GOT3 (cell line): ENCODE measurements around the gene RND1.
"Not testable (repeated sequence)": the region's sequence is repeated elsewhere in the genome, so short reads cannot be mapped to it uniquely, and the experiment has no call there.

Source experiments
- DNase-seq: peaks from one replicate; lab custom pipeline; 2025; ENCODE audit warnings: mixed read lengths; lab: John Stamatoyannopoulos, UW

RND1 gene

DNA sequence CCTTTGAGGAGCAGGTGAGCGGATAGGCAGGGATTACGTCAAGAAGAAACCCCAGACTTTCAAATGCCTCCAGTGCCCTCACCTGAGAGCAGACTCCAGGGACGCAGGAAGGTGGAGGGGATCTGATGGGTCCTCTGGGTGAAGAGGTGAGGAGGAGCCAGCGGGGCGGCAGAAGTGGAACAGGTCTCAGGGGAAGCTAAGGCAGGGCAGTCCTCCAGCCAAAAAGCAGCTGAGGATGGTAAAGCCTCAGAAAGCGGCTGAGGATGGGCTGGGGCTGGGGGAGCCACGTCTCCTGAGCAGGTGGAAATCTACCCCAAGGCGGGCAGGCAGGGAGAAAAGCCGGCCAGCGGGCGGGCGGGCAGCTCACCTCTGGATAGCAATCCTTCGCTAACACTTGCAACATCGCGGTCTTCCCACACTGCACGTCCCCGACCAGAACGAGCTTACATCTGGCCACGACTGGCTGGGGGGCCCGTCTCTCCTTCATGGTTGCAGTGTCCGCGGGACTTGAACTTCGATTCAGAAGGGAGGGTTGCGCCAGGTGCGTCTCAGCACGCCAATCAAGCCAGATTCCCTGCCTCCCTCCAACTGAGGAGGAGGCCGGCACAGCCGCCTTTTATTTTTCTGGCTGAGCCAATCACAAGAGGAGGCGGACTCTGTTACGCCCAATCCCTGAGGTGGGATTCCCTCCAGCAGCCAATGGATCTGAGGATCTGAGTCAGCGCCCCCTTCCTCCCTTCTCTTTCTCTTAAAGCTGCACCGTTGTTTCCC, at the start of gene RND1:
RND1 (minus strand) TSS at position 590 of the 771 bp plus-strand sequence; CDS start at position 487, 103 bp downstream.
- DNase-seq = peak; percentile 40

DNA sequence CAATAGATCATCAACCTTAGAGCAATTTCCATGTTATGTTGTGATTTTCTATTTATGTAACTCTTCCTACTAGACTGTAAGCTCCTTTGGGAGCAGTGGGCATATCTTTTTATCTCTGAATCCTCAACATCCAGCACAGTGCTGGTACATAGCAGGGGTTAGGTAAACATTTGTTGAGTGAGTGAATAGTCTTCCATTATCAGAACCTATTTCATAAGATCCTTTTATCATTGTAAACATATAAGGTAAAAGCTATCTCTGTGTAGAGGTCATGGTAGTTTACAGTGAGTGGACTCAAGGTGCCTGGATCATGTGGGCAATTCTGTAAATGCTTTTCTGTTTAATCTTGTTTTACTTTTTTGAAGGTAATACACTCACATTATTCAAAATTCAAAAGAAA, 44.5 kb upstream of the RND1 start:
- DNase-seq = no peak

DNA sequence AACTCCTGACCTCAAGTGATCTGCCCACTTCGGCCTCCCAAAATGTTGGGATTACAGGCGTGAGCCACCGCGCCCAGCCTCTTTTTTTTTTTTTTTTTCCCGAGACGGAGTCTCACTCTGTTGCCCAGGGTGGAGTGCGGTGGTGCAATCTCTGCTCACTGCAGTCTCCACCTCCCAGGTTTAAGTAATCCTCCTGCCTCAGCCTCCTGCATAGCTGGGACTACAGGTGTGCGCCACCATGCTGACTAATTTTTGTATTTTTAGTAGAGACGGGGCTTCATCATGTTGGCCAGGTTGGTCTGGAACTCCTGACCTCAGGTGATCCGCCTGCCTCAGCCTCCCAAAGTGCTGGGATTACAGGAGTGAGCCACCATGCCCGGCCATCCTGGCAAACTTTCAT, 44.0 kb upstream of the RND1 start:
- not testable (repeated sequence) for DNase-seq

DNA sequence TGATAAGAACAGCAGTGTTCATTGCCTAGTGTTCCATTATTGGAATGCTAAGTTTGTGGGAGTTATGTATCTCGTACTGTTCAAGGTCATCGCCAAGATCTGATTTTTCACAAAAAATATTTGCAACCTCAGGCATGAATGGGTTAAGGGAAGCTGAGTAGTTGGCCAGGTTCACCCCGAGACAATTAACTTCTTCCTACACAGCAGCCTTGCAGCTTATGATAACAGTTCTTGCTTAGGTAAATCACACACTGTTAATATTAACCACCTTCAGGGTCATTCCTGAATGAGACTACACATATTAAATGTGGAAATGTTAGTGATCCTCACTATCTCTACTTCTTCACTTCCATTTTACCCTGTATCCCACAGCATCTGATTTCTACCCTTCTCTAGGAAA, 41.6 kb upstream of the RND1 start:
- DNase-seq = no peak

DNA sequence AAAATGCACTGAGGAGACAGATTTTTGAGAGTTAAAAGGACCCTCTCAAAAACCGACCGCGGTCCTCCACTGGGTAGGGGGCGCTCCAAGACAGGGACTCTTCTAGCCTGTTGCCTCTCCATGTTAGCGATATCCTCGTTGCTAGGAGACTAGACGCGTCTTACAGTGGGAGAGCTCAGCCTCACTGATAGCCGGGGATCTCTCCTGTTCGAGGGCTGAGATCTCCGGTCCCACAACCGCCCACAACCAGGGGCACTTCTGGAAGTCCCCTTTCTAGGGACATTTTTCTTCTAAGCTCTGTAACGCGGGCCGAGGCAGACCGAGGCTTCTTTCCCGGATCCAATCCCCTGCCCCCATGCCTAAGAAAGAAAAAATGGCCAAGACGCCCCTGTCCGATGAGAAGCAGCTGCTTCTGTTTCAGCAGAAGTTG, 38.3 kb upstream of the RND1 start:
- DNase-seq = peak; percentile 19

DNA sequence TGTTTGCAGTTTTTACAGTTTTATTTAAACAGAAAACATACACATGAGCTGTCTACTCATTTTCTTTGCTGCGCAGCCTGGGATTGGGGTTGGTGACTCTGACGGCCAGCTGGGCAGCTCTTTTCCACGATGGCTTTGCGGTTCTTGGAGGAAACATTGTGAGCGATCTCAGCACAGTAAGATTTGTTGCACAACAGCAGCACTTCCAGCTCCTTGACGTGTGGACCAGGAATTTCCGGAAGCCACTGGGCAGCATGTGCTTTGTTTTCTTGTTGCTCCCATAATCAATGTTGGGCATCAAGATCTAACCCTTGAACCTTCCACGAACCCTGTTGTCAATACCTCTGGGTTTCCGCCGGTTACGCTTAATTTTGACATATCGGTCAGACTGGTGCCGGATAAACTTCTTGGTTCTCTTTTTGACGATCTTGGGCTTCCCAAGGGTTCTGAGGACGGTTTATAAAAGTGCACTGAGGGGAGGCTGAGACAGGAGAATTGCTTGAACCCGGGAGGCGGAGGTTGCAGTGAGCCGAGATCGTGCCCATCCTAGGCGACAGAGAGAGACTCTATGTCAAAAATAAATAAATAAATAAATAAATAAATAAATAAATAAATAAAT, 37.8 kb upstream of the RND1 start:
- DNase-seq = no peak

DNA sequence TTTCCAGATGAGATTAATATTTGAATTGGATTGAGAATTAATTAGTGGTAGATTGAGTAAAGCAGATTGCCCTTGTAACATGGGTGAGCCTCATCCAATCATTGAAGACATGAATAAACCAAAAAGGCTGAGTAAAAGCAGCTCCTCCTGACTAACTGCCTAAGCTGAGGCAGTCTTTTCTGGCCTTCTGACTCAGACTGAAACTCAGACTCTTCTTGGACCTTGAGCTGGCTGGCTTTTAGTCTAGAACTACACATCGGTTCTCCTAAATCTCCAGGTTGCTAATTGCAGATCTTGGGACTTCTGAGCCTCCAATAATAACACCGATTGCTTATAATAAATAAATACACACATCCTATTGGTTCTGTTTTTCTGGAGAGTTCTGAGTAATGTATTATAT, 35.6 kb upstream of the RND1 start:
- DNase-seq = no peak

DNA sequence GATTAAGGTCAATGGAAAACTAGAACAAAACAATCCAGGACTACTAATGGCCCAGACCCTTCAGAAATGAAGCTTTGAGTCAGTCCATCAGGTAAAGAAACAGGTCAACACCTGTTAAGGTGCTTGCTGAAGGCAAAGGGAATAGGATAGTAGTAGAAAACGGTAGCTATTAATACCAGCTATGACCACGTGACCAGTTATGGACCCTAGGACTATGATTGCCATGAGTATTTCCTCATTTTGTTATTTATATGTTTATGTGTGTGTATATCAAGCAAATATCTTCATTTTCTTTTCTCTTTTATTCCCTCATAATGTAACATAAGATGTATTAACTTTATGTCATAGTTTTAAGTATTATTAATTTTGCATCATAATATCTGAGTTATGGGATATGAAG, 34.0 kb upstream of the RND1 start:
- DNase-seq = no peak

DNA sequence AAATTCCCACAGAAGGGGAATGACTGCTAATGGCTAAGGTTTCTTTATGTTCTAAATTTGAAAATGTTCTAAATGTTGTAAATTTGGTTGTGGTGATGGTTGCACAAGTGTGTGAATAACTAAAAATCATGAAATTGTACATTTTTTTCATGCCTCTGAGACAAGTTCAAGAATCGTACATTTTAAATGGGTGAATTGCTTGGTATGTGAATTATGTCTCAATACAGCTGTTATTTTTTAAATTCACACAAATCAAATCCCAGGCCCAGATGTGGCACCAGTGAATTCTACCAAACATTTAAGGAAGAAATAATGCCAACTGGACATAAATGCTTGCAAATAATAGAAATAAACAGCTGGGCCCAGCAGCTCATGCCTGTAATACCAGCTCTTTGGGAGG, 28.6 kb upstream of the RND1 start:
- DNase-seq = no peak

DNA sequence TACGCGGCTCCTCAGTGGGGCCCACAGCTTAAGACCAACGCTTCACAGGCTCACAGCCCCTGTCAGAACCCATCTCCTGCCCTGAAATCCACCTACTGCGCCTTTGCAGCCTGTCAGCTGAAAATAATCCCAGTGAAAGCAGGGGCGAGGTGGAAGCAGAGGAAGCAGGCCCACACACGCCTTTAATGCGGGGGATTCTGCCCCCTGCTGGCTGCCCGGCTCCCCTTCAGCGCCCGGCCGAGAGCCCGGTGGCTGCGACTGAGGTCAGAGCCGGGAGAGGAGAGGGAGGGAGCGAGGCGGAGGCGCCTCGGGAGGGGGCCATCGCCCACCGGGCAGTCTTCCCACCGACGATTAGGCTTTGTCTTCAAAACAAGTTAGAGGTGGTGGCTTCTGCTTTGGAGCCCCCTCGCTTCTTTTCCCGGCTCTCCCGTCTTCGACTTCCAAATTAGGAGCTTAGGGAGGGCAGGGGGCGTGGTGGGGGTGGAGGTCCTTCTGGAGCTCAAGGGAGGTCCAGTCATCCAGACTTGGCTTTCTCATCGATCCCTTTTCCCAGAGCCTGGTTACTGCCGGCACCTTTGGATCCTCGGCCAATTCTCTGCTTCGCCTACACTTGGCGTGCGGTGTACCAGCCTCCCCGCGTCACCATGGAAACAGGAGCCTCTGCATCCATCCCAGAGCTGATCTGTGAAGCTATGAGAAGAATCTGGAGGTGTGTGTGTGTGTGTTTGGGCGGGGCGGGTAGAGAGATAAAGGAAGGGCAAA, 25.2 kb upstream of the RND1 start:
- peak; percentile 27 for DNase-seq

DNA sequence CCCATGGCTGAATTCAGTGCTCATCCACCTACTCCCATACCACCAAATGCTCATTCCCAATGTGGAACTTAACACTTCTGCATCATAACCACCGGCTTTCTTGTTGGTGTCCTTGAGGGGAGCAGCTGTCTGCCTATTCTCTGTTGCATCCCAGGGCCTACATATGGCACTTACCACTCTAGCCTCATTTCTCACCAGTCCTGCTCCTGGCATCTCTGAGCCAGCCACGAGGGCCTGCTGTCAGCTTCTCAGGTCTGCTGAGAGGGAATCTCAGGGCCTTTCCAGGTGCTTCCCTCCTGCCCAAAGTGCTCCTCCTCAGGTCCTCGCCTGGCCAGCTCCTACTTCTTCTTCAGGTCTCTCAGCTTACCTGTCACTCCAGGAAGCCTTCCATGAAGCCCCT, 24.0 kb upstream of the RND1 start:
- no peak for DNase-seq

DNA sequence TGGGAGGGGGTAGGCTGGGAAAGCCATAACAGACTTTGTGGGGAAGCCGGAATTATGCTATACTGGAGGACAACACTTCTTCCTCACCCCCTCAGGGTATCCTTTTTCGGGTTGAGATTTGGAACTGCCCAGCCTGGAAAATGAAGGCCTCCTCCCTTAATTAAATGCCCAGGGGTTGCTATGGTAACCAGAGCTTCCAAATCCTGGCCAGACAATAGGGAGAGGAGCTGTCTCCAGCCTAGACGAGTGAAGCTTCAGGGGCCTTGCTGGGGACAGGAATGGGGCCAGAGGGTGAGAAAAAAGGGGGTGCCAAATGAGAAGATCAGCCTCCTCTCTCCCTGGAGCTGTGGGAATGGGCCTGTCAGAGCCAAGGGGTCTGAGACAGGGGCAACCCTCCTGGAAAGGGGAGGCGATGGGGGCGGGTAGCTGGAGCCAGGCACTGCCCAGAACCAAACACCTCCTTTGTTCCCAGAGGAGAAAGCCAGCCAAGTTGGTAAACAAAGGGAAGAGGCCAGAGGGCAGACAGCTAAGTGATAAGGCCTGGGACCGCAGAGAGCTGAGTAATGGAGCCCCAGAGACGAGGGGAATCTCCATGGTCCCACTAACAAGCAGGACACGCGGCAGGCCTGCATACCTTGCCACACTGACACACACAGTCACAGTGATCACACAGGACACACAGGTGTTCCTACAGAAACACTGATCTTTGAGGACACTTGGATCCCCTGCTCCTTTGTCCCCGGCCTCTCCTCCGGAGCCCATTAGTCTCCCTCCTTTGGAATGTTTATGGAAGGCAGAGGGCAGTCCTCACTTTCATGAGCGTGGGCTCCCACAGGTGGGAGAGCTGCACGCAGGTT, 17.9 kb upstream of the RND1 start:
- no peak for DNase-seq

DNA sequence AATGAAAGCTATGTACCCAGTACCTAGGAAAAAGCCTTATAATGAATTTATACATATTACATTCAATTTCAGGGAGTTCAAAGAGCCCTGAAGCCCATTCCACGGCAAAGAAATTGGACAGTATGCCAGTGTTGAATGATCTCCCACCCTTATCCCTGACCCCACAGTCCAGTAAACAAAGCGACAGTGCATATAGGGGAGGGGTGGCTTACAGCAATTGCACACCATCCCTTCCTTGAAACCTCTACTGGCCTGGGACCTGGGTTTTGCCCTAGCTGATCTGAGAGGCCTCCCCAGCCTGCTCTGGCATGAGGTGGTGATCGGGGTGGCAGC, 17.3 kb upstream of the RND1 start:
- no peak for DNase-seq

DNA sequence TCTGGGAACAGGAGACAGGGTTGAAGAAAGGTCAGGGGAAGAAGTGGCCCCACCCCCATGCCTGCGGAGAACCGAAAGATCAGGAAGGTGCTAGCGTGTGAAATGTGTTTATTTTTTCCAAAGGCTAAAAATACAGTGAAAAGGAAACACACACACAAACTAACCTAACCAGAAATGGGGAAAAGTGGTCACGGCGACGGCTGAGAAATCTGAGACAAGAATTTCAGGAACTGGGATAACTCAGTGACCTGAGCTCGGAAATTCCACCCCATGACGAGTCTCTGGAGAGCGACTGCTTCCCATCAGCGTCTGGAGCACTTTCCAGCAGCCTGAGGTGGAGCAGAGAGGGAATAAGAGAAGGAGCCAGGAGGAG, 16.6 kb upstream of the RND1 start:
- DNase-seq = no peak

DNA sequence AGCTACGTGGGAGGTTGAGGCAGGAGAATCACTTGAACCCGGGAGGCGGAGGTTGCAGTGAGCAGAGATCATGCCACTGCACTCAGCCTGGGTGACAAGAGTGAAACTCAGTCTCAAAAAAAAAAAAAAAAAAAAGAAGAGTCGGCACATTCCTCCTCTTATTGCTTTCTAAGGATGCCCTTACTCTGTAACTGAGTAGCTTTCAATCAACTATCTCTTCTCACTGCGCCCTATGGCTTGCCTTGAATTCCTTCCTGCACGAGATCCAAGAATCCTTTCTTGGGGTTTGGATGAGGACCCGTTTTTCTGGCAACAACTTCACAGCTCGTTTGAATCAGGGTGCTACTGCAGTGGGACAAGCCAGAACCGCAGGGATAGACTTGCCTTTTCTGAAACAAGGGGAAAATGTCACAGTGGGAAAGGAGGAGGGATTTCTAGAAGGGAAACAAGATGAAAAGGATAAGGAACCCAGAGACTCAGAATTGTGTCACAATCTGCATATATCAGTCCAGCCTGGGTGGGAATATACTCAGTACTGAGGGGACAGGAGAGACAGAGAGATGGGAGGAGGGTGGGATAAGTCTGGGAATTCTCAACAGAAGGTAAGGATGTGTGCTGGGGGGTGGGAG, 16.1 kb upstream of the RND1 start:
- no peak for DNase-seq

DNA sequence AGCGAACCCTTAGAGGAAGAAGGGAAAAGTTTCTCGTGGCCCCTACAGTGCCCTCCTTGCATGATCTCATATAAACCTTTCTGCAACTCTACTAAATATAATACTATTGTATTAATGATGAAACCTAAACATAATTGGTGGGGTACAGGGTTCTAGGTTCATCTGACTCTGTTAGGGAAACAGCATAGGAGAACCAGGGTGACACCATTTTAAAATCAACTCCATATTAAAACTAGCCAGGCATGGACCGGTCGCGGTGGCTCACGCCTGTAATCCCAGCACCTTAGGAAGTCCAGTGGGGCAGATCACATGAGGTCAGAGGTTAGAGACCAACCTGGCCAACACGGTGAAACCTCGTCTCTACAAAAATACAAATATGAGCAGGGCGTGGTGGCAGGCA, 15.0 kb upstream of the RND1 start:
- DNase-seq = no peak

DNA sequence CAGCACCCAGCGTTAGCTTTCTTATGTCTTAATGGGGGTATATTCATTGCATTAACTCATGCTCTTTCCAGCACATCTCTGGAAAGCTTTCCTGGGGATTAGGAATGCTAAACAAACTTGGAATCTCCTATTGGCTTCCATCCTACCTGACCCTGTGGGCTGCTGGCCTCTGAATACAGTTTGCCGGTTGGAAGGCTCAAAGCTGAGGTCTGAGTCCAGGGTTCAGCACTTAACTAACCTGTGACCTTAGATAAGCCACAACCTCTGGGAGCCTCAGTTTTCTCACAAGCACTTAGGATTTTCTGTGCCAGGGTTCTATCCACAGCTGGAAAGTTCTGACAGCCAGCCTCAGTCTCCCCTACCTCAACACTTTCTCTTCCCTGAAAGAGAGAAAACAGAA, 12.9 kb upstream of the RND1 start:
- no peak for DNase-seq

DNA sequence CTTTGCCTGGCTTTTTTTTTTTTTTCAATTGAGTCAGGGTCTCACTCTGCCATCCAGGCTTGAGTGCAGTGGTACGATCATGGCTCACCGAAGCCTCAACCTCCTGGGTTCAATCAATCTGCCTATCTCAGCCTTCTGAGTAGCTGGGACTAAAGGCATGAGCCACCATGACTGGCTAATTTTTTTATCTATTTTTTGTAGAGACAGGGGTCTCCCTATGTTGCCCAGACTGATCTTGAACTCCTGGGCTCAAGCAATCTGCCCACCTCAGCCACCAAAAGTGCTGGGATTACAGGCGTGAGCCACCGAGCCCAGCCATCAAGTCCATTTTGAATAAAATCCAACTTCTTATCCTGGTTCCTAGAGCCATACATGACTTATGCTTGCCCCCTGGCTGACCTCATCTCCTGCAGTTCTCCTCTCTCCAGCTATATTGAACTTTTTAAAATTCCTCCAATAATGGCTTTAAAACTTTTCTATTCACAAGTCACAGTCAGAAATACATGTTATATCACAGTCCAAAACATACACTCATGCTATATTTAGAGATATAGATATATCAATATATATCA, 10.4 kb upstream of the RND1 start:
- no peak for DNase-seq

DNA sequence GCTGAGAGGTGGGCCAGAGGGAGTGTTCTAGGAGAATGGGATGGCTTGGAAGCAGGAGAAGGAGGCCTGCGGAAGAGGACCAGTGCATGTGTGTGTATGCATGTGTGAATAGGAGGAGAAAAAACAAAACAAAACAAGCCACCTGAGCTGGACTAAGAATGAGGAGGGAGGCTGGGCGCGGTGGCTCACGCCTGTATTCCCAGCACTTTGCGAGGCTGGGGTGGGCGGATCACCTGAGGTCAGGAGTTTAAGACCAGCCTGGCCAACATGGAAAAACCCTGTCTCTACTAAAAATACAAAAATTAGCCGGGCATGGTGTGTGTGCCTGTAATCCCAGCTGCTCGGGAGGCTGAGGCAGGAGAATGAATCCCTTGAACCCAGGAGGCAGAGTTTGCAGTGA, 7.9 kb upstream of the RND1 start:
- not testable (repeated sequence) for DNase-seq

DNA sequence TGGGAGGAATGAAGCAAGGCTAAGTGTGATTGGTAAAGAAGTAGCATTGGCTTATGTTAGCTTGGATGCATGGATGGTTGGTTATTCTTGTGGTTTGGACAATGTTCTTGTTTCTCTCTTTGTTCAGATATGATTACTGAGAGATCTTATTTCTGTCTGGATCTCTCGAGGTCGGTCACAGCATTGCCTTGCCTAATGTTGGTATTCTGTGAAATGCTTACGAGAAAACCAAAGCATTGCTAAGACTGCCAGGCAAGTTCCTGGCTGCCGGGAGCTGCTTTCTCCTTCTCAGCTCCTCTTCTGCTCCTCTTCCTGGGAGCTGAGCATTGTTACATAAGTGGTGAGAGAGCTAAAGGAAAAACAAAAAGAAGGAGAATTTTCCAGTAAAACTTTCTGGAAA, 7.4 kb upstream of the RND1 start:
- no peak for DNase-seq

DNA sequence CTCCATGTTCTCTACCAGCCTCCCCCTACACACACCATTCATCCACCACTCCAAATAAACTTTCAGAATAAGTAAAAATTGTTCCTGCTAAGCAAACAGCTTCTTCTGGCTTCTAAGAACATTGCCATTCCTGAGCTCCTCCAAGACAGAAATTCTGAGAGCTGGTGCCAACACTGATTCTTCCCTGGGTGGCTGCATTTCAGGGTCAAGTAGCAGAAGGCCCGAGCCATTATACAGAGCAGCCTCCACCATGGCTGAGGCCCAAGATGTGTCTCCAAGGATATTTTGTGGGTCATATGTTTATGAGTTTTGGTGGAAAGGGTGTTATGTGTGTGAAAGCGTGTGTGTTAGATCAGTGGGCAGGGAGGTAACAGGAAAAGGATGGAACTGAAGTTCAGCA, 3.5 kb upstream of the RND1 start:
- no peak for DNase-seq

DNA sequence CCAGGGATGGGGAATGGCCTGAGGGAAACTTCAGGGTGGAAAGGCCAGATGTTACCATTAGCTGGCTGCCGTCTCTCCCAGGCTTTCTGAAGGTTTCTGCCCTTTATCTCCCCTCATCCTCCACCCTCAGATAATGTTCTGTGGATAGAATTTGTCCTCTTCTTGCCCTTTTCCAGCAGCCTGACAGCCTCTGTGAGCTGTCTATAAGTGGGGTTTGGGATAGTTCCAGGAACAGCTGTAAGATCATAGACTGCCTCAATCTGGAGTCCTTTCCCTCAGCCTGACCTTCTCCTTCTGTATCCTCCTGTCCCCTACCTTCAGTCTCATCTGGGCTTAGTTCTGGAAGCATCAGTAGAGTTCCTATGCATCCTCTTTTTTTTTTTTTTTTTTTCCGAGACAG, 2.8 kb upstream of the RND1 start:
- no peak for DNase-seq
